HPDE6-E6E7 (cell line): ENCODE results near the gene TRIM6.
A peak's percentile ranks its signal among the peaks of the same experiment; 100 is the strongest.
"Not testable (repeated sequence)": the region's sequence is repeated elsewhere in the genome, so short reads cannot be mapped to it uniquely, and the experiment has no call there.

Experiments
- DNase-seq: peaks from one replicate; pipeline ENCODE4 v3.0.0; 2011; ENCODE audit warnings: missing footprints; ENCODE audit errors: extremely low spot score

TRIM6 gene

GRCh38 chr11:5604896-5605295 is 8.5 kb downstream of the TRIM6 start:
- DNase-seq = no peak

DNA sequence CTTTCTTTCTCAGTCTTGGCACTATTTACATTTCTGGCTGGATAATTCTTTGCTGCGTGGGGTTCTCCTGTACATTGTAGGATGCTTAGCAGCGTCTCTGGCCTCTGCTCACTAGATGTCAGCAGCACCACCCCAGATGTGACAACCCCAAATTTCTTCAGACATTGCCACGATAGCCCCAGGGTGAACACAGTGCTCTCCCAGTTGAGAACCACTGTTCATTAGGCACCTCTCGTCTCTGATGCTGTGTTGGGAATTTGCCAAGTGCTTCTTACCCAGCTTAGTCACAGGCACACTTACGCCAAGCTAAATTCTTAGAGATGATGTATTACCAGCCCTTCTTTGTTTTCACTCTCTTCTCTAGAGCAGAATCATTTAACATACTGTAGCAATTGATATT is 9.4 kb downstream of the TRIM6 start:
- no peak for DNase-seq

DNA sequence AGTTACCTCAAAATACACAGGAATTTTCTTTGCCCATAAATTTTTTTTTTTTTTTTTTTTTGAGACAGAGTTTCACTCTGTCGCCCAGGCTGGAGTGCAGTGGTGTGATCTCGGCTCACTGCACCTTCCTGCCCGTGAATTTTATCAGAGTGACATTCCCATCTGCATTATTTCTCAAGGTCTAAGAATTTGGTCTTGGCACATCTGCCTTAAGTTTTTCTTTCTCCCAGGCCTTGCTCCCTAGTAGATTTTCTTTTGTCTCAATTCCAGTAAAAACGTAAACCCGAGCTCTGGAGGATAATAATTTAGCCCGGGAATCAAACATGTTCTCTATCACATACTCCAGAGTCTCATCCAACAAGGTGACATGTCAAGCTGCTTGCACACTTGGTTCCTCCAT is 12.4 kb downstream of the TRIM6 start:
- no peak for DNase-seq

- DNase-seq = no peak
Measured at GRCh38 chr11:5610446-5610845, 14.0 kb downstream of the TRIM6 start.

DNA sequence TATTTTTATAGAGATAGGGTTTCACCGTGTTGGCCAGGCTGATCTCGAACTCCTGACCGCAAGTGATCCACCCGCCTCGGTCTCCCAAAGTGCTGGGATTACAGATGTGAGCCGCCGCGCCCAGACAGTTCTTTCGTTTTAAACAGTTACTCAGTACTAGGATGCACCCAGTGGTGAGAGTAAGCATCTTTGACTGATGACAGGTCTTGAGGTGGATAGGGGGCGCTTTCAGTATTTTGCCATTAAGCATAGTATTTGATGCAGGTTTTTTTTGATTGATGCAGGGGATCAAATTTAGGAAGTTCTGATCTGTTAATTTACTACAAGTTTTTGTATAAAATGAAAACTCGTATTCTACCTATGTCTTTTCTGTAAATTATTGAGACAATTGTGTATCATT is 15.2 kb downstream of the TRIM6 start:
- DNase-seq = no peak

- peak; percentile 42 for DNase-seq
Measured at GRCh38 chr11:5618807-5619206, 22.4 kb downstream of the TRIM6 start.

DNA sequence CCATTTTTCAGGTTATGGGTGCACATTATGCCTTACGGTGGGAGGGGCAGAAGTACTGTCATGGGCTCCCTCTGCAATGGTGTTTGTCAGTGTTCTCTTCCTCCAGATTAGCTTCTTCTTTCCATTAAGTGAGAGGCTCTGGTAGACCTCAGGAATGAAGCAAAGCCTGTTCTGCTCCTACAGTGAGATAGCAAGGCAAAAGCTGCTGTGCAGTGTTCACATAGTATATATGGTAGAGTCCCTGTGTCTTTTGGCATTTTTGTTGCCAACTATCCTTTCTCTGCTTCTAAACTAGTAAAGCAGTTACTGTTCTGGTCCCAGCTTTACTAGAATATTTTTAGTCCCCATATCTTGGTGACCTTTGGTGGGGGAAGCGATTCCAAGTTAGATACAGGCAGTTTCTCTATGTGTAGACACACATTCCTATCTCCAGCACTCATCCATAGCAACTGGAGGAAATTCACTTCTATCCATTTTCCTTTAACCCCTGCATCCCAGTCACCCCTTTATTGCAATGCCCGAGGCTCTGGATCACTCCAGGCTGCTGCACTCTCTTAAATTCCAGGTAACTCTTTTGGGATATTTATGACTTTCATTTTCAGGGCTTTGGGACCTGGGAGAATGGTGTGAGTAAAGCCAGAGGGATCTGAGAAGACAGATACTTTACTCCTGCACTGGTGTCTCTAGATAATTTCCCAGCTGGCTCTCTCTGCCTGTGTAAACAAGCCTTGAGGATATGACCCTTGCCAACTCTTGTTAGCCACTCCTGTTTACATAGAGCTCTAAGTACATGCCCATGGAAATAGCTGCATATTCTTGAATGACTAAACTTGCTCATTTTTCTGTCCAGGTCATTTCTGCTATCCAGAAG is 24.4 kb downstream of the TRIM6 start:
- peak; percentile 69 for DNase-seq

- DNase-seq = no peak
Measured at GRCh38 chr11:5621580-5621979, 25.1 kb downstream of the TRIM6 start.

DNA sequence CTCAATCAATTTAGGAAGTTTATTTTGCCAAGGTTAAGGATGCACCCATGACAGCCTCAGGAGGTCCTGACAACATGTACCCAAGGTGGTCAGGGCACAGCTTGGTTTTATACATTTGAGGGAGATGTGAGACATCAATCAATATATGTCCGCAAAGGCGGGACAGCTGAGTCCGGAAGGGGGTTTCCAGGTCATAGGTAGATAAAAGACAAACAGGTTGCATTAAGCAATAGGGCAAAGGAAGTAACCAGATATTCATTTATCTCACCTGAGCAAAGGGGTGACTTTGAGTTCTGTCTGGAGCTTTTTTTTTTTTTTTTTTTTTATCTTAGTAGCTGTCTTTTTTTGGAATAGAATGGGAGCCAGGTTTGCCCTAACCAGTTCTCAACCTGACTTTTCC is 26.4 kb downstream of the TRIM6 start:
- DNase-seq = no peak

DNA sequence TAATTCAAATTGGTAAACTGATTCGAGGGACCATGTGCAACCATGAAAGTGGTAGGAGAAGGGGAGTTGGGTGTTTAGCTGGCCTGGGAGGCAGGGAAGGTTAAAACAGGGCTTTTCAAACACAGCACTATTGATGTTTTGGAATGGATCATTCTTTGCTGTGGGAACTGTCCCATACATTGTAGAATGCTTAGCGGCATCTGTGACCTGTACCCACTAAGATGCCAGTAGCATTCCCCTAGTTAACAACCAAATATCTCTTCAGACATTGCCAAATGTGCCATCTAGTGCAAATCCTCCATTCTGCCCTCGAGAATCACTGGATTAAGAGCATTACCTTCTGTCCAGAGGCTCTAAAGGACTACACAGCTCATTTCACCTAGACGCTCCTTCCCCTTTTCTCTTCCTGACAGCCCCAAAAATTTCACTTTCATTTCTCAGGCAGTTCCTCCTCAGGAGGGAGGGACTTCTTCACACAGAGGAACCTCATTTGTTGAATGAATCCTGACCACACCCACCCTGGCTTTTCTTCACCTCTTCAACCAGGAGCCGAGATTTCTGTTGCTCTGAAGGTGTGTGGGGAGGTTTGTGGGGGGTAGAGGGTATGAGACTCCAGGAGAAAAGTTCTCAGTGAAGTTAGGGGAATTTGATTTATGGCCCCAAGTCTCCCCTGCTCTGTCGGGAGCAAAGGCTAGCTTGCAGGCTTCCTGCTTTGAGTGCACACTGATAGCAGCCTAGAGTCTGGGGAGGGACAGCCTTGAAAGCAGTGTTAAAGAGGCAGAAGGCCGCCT is 28.2 kb downstream of the TRIM6 start, which contains the start of gene TRIM34:
Gene TRIM34 (plus strand): TSS at position 513 of the 791 bp plus-strand sequence. CDS start 7,331 bp downstream, outside the sequence.
- peak; percentile 88 for DNase-seq

DNA sequence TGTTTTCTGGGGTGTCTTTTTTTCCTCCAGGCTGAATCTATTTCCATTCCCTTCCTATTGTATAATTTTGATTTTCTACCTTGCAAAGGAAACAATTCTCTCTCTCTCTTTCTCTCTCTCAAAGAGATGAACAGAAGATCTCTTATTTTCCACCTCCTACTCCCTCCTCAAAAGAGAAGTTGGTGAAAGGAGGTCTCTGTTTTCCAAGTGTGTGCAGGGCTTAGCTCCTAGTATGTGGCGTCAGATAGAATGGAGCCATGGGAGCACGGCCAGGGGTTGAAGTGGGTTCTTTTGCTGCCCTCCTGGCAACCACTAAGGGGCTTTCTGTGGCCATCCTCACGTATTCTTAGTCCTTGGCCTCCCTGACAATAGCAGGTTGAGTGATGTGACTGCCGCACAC is 28.8 kb downstream of the TRIM6 start:
- no peak for DNase-seq

GRCh38 chr11:5626196-5626595 is 29.8 kb downstream of the TRIM6 start:
- peak; percentile 28 for DNase-seq

GRCh38 chr11:5631417-5631816 is 35.0 kb downstream of the TRIM6 start:
- no peak for DNase-seq

DNA sequence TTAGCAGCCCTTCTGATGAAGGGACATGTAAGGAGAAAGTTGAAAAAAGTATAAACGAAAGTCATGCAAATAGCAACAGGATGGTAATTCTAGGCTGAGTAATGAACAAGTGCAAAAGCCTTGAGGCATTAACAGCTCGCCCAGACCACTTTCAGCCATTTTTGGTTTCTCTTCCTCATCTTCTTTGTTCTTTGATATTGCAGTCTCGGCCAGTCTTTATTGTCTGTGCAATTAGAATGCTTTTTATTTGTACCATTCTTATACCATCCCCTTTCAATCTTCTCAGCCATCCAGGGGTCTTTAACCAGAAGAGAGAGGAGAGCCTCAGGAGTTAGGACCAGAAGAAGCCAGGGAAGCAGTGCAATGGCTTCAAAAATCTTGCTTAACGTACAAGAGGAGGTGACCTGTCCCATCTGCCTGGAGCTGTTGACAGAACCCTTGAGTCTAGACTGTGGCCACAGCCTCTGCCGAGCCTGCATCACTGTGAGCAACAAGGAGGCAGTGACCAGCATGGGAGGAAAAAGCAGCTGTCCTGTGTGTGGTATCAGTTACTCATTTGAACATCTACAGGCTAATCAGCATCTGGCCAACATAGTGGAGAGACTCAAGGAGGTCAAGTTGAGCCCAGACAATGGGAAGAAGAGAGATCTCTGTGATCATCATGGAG is 35.7 kb downstream of the TRIM6 start:
- DNase-seq = no peak

DNA sequence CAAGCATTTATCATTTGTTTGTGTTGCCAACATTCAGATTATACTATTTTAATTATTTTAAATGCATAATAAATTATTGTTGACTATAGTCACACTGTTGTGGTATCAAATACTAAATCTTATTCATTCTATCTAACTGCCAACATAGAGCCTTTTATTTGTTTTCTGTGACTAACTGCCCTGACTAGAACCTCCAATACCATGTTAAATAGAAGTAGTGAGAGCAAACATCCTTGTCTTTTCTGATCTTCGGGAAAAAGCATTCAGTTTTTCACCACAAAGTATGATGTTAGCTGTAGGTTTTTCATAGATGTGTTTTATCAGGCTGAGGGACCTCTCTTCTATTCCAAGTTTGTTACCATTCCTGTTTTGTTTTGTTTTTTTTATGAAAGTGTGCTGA is 43.5 kb downstream of the TRIM6 start:
- no peak for DNase-seq

DNA sequence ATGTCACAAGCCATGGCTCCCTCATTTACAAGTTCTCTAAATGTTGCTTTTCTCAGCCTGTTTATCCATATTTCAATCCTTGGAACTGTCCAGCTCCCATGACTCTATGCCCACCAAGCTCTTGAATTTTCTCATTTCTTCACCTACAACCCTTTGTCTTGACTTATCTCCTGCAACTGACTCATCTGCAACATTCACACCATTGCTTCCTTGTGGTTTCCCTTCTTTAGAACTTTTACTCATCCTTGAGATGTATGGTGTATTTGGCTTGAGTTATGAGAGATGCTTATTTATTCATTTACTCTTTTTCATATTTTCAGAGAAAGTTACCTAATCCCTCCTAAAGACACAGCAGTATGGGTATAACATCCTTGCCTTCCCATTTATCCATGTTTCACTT is 47.1 kb downstream of the TRIM6 start:
- no peak for DNase-seq

GRCh38 chr11:5646139-5646538 is 49.7 kb downstream of the TRIM6 start:
- DNase-seq = no peak

DNA sequence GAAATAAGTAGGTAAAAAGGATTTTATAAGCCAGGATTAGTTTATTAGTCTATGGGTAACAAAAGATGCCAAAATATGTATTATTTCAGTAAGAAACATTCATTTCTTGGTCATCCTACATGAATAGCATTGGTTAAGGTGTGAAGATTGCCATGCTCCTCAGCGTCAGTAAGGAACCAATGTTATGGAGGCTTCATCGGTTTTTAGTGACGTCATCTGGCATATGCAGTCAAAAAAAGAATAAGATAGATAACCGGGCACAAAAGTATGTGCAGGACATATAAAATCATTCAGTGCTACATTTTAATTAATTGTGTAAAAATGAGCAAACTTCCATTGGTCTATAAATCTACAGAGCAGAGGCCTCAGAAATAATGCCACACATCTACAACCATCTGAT is 59.0 kb downstream of the TRIM6 start:
- no peak for DNase-seq

GRCh38 chr11:5656956-5657355 is 60.5 kb downstream of the TRIM6 start:
- DNase-seq = not testable (repeated sequence)

DNA sequence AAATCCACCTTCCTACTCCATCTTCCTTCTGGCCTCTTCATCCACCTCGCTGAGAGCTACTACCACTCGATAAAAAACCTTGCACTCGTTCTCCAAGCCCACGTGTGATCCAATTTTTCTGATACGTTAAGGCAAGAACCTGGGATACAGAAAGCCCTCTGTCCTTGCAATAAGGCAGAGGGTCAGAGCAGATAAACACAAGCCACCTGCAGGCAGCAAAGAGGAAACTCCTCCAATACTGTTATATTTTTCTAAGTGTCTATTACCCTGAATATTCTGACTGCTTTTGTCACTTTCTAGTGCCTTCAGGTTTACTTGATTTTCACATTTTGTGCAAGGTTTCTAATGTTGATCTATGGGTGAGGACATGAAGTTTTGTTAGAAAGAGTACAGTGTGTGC is 61.9 kb downstream of the TRIM6 start:
- DNase-seq = no peak
